Measurements from ENCODE around the gene KLHDC1.

DNA sequence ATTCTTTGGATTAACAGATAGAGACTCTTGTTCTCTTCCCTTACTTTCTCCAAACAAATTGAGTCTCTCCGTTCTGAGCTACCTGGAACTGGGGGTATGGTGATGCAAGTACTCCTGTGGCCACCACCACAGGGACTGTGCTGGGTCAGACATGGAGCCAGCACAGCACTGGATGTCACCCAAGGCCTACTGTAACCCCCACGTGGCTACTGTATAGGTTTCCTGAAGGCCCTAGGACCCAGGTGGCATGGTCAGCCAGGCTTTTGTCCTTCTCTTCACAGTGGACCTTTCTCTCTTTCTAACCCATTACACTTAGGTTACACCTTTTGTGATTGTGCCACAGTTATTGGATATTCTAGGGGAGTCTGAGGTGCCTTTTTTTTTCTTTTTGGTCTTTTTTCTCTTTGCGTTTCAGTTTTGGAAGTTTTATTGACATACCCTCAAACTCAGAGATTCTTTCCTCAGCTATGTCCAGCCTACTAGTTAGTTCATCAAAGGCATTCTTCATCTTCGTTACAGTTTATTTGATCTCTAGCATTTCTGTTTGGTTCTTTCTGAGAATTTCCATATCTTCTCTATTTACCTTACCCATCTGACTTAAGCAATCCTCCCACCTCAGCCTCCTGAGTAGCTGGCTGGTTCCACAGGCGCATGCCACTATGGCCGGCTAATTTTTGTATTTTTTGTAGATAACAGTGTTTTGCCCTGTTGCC lies 69.1 kb downstream of the KLHDC1 start:
- TF ChIP-seq, protein P1, sequence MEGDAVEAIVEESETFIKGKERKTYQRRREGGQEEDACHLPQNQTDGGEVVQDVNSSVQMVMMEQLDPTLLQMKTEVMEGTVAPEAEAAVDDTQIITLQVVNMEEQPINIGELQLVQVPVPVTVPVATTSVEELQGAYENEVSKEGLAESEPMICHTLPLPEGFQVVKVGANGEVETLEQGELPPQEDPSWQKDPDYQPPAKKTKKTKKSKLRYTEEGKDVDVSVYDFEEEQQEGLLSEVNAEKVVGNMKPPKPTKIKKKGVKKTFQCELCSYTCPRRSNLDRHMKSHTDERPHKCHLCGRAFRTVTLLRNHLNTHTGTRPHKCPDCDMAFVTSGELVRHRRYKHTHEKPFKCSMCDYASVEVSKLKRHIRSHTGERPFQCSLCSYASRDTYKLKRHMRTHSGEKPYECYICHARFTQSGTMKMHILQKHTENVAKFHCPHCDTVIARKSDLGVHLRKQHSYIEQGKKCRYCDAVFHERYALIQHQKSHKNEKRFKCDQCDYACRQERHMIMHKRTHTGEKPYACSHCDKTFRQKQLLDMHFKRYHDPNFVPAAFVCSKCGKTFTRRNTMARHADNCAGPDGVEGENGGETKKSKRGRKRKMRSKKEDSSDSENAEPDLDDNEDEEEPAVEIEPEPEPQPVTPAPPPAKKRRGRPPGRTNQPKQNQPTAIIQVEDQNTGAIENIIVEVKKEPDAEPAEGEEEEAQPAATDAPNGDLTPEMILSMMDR (conservative IDR thresholded peaks at IDR 0.05; ENCODE audit: low read length), result no peak
- no peak for TF ChIP-seq EZH2phosphoT487 (IDR thresholded peaks at IDR 0.05; ENCODE audit: borderline replicate concordance, low read depth, low read length)
